GM12892 (cell line): ENCODE measurements around the gene RAB36.

Experiments used
- POLR2A ChIP-seq: IDR thresholded peaks from 2 replicates; pipeline ENCODE4 v1.6.1; 2011; ENCODE audit warnings: low read depth, low read length, control low read depth
- POLR2AphosphoS5 ChIP-seq: IDR thresholded peaks from 2 replicates; pipeline ENCODE4 v1.6.1; 2011; ENCODE audit warnings: low read depth, low read length, control low read depth
- TAF1 ChIP-seq: IDR thresholded peaks from 2 replicates; pipeline ENCODE4 v1.6.1; 2011; ENCODE audit warnings: low read depth, mild to moderate bottlenecking, control low read depth, low read length, borderline replicate concordance

- TF ChIP-seq POLR2AphosphoS5 (no peak), POLR2A (no peak), TAF1 (no peak)
These were observed 35.8 kb downstream of the RAB36 start for GRCh38 chr22:23180893-23181720.
